ENCODE measurements around the gene GALT.

DNA sequence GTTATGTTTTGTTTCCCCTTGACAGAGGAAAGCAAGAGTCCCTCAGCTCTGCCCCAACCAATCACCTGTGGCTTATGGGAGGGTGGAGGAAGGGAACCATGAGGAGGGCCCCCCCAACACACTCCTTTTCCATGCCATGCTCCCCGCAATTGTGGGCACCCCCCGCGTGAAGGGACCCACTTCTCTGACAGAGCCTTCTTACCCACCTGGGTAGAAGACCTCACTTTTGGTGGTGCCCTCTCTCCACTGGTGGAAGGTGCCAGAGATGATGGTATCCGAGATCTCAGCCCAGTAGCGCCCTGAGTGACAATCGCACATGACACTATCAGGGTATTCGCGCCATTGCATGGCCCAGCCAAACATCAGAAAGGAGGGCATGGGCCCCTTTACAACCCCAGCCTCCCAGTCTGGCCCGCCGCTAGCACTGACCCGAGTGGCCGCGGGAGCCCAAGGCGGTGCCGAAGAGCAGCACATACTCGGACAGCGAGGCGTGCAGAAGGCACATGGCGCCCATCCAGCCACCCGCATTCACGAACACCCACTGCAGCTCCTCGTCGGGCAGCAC lies 9.6 kb upstream of the GALT start:
- TF ChIP-seq, protein P1, sequence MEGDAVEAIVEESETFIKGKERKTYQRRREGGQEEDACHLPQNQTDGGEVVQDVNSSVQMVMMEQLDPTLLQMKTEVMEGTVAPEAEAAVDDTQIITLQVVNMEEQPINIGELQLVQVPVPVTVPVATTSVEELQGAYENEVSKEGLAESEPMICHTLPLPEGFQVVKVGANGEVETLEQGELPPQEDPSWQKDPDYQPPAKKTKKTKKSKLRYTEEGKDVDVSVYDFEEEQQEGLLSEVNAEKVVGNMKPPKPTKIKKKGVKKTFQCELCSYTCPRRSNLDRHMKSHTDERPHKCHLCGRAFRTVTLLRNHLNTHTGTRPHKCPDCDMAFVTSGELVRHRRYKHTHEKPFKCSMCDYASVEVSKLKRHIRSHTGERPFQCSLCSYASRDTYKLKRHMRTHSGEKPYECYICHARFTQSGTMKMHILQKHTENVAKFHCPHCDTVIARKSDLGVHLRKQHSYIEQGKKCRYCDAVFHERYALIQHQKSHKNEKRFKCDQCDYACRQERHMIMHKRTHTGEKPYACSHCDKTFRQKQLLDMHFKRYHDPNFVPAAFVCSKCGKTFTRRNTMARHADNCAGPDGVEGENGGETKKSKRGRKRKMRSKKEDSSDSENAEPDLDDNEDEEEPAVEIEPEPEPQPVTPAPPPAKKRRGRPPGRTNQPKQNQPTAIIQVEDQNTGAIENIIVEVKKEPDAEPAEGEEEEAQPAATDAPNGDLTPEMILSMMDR (IDR thresholded peaks at IDR 0.05): no peak
- TF ChIP-seq POLR2AphosphoS5 (IDR thresholded peaks at IDR 0.05) (no peak), POLR2A (IDR thresholded peaks at IDR 0.05) (no peak)

Data from upper lobe of left lung (tissue), 4 donors.